Stimulated activated naive CD8-positive, alpha-beta T cell treated with anti-CD3 and anti-CD28 coated beads, Interleukin-15, amount 100 ng/mL, for 72 hours (primary cell): Measurements from ENCODE around the gene PRSS50.

Source experiments
- ATAC-seq: fragments of 150-1000 bp; cut with Tn5 transposase; 2 replicates; pipeline ENCODE4 v1.10.0; 2021; ENCODE audit warnings: mild to moderate bottlenecking, moderate library complexity
- DNase-seq, 2 donors: peaks; one replicate each; pipeline ENCODE4 v3.0.0; 2021 to 2022
- H3K27ac Mint-ChIP-seq, 2 donors: one replicate each; pipeline ENCODE4 v1.8.0; 2022; ENCODE audit warnings: mild to moderate bottlenecking in 2 of 2, mixed read lengths in 2 of 2, moderate library complexity in 2 of 2
- H3K27me3 Mint-ChIP-seq: one replicate; pipeline ENCODE4 v1.8.0; 2022; ENCODE audit warnings: mixed read lengths
- H3K4me1 Mint-ChIP-seq: one replicate; pipeline ENCODE4 v1.8.0; 2022; ENCODE audit warnings: mild to moderate bottlenecking, mixed read lengths
- H3K4me3 Mint-ChIP-seq, 2 donors: one replicate each; pipeline ENCODE4 v1.8.0; 2022; ENCODE audit warnings: mild to moderate bottlenecking in 2 of 2, mixed read lengths in 2 of 2, moderate library complexity in 1 of 2
- H3K9me3 Mint-ChIP-seq, 2 donors: one replicate each; pipeline ENCODE4 v1.8.0; 2022; ENCODE audit warnings: mixed read lengths in 2 of 2

Gene PRSS50

GRCh38 chr3:46713898-46714552, 3.6 kb downstream of the PRSS50 start:
- Mint-ChIP-seq H3K4me3 (no peak overlapping the region), H3K27ac (no peak overlapping the region), H3K4me1 (no peaks in the 10 kb centered on the region), H3K27me3 (peaks cover 20% of the 10 kb centered on the region), H3K9me3 (no peaks in the 10 kb centered on the region)
- ATAC-seq (no peak), DNase-seq (peak in 1 of 2 donors; percentile 10)

- Mint-ChIP-seq H3K27ac (peak overlapping the region; percentile 60 to 81), H3K4me3 (no peak overlapping the region), H3K27me3 (peaks cover 13% of the 10 kb centered on the region), H3K9me3 (no peaks in the 10 kb centered on the region), H3K4me1 (no peaks in the 10 kb centered on the region)
- ATAC-seq, result no peak
- DNase-seq, result peak in 1 of 2 donors; percentile 7
These were observed 4.4 kb downstream of the PRSS50 start for GRCh38 chr3:46713050-46713897.

GRCh38 chr3:46712191-46713049, 5.2 kb downstream of the PRSS50 start:
- ATAC-seq (no peak), DNase-seq (peak in 1 of 2 donors; percentile 5)
- peaks cover 4% of the 10 kb centered on the region for H3K27me3 Mint-ChIP-seq
- H3K4me1 Mint-ChIP-seq, result no peaks in the 10 kb centered on the region
- H3K9me3 Mint-ChIP-seq, result no peaks in the 10 kb centered on the region
- H3K27ac Mint-ChIP-seq, result peak overlapping the region in 1 of 2 donors; percentile 16
- H3K4me3 Mint-ChIP-seq, result no peak overlapping the region

DNA sequence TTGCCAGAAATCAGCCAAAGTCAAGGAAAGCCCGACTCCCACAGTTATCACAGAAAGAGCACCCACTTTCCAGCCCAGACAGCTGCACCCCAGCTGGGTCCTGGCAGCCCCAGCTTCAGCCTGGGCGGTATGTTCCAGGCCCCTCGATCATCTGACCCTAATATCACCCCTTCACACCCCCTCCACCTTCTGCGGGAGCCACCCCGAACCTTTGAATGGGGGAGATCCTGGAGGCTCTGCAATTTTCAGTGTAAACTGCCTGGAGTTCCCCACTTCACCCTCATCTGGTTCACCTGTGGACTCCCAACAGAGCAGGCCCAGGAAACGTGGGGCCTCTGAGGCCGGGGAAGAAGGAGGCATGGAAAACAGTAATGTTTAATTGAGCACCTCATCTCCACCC, 5.9 kb downstream of the PRSS50 start:
- no peaks in the 10 kb centered on the region for H3K27me3 Mint-ChIP-seq
- peak in 1 of 2 donors; percentile 3 for DNase-seq

DNA sequence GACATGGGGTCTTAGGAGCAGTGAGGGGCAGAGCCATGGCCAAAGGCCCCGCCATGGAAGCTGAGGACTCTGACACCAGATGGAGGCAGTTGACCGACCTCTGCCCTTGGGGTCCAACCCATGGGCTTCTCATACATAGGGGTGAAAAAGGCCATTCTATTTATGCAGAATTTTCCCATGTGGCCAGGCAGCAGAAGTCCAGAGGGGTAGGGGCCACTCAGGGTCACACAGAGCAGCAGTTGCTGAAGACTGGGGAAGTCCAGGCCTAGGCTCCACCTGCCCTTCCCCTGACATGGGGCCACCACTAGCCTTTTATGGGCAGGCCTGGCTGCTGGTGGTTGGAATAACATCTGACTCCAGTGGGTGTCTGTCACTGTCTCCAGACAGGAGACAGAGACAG, 6.4 kb downstream of the PRSS50 start:
- H3K4me1 Mint-ChIP-seq, result no peaks in the 10 kb centered on the region
- no peaks in the 10 kb centered on the region for H3K9me3 Mint-ChIP-seq
- H3K27me3 Mint-ChIP-seq, result no peaks in the 10 kb centered on the region
- H3K27ac Mint-ChIP-seq, result no peak overlapping the region
- H3K4me3 Mint-ChIP-seq, result no peak overlapping the region
- ATAC-seq, result no peak
- peak in 1 of 2 donors; percentile 5 for DNase-seq

More for the DNA sequence above, 5.9 kb downstream of the PRSS50 start:
- no peak overlapping the region for H3K27ac Mint-ChIP-seq
- no peaks in the 10 kb centered on the region for H3K9me3 Mint-ChIP-seq
- ATAC-seq, result no peak
- no peaks in the 10 kb centered on the region for H3K4me1 Mint-ChIP-seq
- H3K4me3 Mint-ChIP-seq, result no peak overlapping the region

GRCh38 chr3:46710671-46711295, 6.9 kb downstream of the PRSS50 start:
- DNase-seq (peak in 1 of 2 donors; percentile 2), ATAC-seq (no peak)
- H3K4me1 Mint-ChIP-seq, result no peaks in the 10 kb centered on the region
- H3K9me3 Mint-ChIP-seq, result no peaks in the 10 kb centered on the region
- H3K4me3 Mint-ChIP-seq, result no peak overlapping the region
- H3K27ac Mint-ChIP-seq, result no peak overlapping the region
- H3K27me3 Mint-ChIP-seq, result no peaks in the 10 kb centered on the region

GRCh38 chr3:46710229-46710628, 7.4 kb downstream of the PRSS50 start:
- no peaks in the 10 kb centered on the region for H3K4me1 Mint-ChIP-seq
- no peak for ATAC-seq
- peak in 1 of 2 donors; percentile 4 for DNase-seq
- H3K27me3 Mint-ChIP-seq, result no peaks in the 10 kb centered on the region
- no peaks in the 10 kb centered on the region for H3K9me3 Mint-ChIP-seq
- H3K4me3 Mint-ChIP-seq, result no peak overlapping the region
- no peak overlapping the region for H3K27ac Mint-ChIP-seq

GRCh38 chr3:46709721-46710120, 7.9 kb downstream of the PRSS50 start:
- Mint-ChIP-seq H3K27ac (no peak overlapping the region), H3K4me3 (no peak overlapping the region), H3K4me1 (no peaks in the 10 kb centered on the region), H3K27me3 (no peaks in the 10 kb centered on the region), H3K9me3 (no peaks in the 10 kb centered on the region)
- DNase-seq (peak in 1 of 2 donors; percentile 5), ATAC-seq (no peak)

GRCh38 chr3:46709157-46709654, 8.5 kb downstream of the PRSS50 start:
- Mint-ChIP-seq H3K4me1 (no peaks in the 10 kb centered on the region), H3K4me3 (no peak overlapping the region), H3K27ac (no peak overlapping the region), H3K27me3 (no peaks in the 10 kb centered on the region), H3K9me3 (no peaks in the 10 kb centered on the region)
- no peak for ATAC-seq
- DNase-seq, result no peak

DNA sequence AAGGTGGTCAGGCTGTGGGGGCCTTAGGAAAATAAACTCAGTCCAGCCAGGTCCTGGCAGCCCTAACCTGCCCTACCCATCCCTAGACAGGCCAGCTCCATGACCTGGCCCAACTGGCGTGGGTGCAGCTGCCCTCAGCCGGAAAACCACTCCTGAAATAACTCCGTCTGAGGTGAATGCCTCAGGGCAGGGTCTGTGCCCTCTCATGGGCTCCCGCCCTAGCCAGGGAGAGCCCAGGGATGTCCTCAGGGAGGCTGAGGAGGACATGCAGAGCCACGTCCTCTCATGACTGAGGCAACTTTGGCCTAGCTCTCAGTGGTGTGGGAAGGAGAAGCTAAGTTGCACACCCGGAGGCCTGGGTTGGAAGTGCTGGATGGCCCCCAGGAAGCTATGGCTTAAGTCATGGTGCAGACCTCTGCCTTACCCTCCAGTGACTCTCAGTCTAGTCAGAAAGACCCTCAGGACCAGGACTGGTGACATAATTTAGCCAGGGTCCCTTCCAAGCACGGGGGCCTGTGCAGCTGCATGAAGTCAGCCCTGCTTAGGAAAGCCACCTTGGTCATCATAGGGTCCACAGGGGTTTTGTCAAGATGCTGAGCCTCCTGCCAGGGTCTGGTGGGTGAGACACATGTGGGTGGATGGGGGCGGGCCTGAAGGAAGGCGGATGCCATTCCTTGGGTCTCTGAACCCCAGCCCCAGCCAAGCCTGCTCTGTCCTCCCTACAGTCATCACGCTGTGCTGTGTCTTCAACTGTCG, 9.1 kb downstream of the PRSS50 start:
- H3K4me1 Mint-ChIP-seq, result no peaks in the 10 kb centered on the region
- ATAC-seq (no peak), DNase-seq (no peak)
- H3K27ac Mint-ChIP-seq, result no peak overlapping the region
- H3K4me3 Mint-ChIP-seq, result no peak overlapping the region
- H3K27me3 Mint-ChIP-seq, result no peaks in the 10 kb centered on the region
- no peaks in the 10 kb centered on the region for H3K9me3 Mint-ChIP-seq

DNA sequence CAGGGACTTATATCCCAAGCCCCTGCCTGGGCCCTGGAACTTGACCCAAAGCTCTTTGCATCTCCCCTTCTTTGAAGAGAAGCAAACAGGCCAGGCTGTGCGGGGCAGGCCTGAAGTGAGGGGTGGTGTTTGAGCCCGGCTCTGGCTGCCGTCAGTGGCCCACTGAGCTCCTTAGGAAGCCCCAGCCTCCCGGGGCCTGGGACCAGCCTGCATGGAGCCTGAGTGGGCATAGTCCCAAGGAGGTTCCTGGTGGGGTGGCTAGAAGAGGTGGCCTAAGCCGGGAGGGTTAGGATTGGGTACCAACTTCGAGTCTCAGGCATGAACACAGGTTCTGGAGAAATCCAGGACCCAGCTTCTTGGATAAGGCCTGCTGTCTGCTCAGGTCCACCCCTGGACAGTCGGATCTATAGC, 10.1 kb downstream of the PRSS50 start:
- no peaks in the 10 kb centered on the region for H3K4me1 Mint-ChIP-seq
- H3K27ac Mint-ChIP-seq, result peak overlapping the region in 1 of 2 donors; percentile 76
- peak in 1 of 2 donors; percentile 6 for DNase-seq

DNA sequence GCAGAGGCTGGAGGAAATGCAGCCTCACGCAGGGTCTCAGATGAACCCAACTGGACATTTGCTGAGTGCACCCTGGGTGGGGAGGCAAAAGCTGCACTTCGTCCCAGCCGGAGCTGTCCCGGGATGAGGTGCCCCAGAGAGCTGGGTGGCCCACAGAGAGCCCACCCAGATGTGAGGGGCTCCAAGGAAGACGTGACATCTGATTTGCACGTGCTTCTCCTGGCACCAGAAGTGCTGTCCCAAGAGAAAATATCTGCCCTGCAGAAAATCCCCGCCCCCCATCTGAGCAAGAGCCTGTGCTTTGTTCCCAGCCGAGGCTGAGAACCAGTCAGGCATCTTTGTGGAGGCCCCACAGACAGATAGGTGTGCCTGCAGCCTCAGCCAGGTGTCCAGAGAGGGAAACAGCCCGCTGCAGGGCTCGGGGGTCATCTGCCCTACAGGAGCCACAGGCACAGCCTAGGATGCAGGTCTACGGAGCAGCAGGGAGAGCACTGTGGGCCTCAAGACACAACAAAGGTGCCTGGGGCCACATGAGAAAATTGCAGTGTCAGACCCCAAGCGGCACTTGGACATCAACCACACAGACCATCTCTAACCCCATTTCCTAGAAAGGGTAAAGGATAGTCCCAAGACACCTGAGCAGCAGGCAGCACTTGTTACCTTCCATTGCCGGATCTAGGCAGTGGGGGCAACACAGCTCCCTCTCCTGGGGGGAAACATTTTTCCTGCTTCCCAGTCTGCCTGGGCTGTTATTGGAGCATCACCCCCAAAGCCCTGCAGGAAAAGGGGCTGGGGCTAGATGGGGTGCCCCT, 10.7 kb downstream of the PRSS50 start:
- peak in 1 of 2 donors; percentile 6 for DNase-seq
- Mint-ChIP-seq H3K27me3 (peaks cover 7% of the 10 kb centered on the region), H3K4me3 (no peak overlapping the region), H3K27ac (no peak overlapping the region), H3K4me1 (peaks cover 2% of the 10 kb centered on the region), H3K9me3 (no peaks in the 10 kb centered on the region)
- no peak for ATAC-seq

More for the DNA sequence above, 10.1 kb downstream of the PRSS50 start:
- no peaks in the 10 kb centered on the region for H3K9me3 Mint-ChIP-seq
- H3K4me3 Mint-ChIP-seq, result no peak overlapping the region
- peaks cover under 1% of the 10 kb centered on the region for H3K27me3 Mint-ChIP-seq
- ATAC-seq, result no peak

- Mint-ChIP-seq H3K4me1 (peaks cover 7% of the 10 kb centered on the region), H3K27ac (no peak overlapping the region), H3K9me3 (no peaks in the 10 kb centered on the region), H3K27me3 (peaks cover 13% of the 10 kb centered on the region), H3K4me3 (no peak overlapping the region)
- ATAC-seq (no peak), DNase-seq (no peak)
These were observed 11.7 kb downstream of the PRSS50 start for GRCh38 chr3:46705751-46706552.
